NCI-H2029 (cell line): ENCODE data around the gene CCDC61.
A peak's percentile ranks its signal among the peaks of the same experiment; 100 is the strongest.

Experiments used
- DNase-seq: peaks from one replicate; lab custom pipeline; 2025; lab: John Stamatoyannopoulos, UW

CCDC61 gene

GRCh38 chr19:46015687-46016425, 20.6 kb downstream of the CCDC61 start:
- peak; percentile 38 for DNase-seq

- DNase-seq = peak; percentile 82
Observed at GRCh38 chr19:46016426-46017094, 21.3 kb downstream of the CCDC61 start.

GRCh38 chr19:46017095-46017429, 21.8 kb downstream of the CCDC61 start:
- no peak for DNase-seq

- no peak for DNase-seq
Observed at GRCh38 chr19:46017874-46018675, 22.8 kb downstream of the CCDC61 start.

DNA sequence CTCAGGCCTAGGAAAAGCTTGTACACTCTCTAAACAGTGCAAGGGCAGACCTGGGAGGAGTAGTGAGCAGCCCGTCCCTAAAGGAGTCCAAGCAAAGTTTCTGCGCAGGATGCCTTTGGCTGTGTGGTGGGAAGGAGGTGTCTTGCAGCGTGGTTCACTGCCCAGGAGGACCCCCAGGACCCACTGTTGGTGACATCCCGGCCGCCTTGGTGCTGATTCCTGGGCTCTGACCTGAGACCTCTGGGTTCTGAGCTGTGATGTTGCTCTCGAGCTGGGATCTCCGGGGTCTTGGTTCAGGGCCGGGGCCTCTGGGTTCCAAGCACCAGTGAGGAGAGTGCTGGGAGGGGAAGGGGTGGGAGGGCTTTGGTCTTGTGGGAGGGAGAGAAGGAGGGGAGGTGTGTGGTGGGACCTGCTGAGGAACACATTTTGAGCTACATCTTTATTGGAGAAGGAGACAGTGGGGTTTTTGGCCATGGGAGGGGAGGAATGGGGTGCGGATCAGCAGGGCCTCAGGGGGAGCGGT, 23.5 kb downstream of the CCDC61 start:
- no peak for DNase-seq

- no peak for DNase-seq
Observed at GRCh38 chr19:46019270-46019669, 24.0 kb downstream of the CCDC61 start.

GRCh38 chr19:46020819-46021125, 25.5 kb downstream of the CCDC61 start:
- no peak for DNase-seq

DNA sequence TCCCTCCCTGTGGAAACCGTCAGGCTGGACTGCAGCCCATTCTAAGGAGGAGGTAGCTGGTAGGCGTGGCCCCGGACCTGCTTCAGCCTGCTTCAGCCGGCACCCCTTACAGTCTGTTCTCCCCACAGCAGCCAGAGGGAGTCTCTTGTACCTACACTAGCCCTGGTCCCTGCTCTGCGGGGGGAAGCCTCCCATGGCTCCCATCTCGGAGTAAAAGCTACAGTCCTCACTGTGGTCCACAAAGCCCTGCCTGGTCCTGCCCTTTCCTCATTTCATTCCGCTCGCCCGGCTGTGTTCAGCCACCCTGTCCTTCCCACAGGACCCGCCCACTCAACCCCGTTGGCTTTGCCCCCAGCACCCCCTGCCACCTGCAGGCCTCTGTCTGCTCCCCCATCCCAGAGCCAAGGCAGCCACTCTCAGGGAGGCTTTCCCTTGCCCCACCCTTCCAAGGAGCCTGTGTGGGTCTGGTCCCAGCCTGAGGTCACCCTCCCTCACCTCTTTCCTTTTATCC, 26.3 kb downstream of the CCDC61 start:
- DNase-seq = peak; percentile 66

GRCh38 chr19:46022061-46022430, 26.8 kb downstream of the CCDC61 start:
- no peak for DNase-seq

DNA sequence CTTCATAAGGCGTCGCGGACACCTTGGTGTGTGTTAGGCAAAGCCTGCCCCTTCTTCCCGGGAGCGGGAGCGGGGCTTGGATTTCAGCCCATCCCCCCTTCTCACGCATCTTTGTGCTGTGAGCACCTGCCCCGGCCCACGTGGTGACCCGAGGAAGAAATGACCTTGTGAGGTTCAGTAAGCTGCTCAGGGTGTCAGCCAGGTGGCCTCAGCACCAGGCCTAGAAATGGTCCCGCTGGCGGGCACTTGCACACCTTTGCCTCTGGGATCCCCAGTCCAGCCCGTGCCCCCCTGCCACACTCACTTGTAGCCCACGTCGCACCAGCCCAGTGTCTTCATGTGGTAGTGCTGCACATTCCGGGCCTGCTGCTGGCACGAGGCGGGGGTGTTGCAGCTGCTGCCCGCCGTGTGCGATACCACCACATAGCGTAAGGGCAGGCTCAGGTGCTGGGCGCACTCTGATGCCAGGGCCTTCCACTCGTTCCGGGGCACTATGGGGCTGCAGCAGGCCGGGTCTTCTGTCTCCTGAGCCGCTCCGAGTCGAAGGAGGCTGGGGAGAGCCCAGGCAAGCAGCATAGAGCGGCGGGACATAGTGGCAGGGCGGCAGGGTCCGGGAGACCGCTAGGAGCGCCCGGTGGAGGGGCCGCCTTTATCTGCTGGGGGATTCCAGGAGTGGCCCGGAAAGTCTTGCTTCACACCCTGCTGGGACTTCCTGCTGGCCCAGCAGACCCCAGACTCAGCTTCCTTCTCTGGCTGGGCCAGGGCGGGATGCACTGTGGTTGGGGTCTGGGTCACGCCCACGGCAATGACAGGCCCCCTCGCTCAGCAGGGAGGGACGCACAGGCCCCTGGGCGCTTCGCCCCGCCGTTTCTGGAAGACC, 27.4 kb downstream of the CCDC61 start, which contains the start of gene PGLYRP1:
PGLYRP1 (minus strand) TSS at position 623 of the 880 bp plus-strand sequence; CDS start at position 591, 32 bp downstream.
- DNase-seq = peak; percentile 24

GRCh38 chr19:46023311-46023779, 28.1 kb downstream of the CCDC61 start:
- DNase-seq = no peak

- no peak for DNase-seq
Observed at GRCh38 chr19:46025835-46026234, 30.6 kb downstream of the CCDC61 start.

DNA sequence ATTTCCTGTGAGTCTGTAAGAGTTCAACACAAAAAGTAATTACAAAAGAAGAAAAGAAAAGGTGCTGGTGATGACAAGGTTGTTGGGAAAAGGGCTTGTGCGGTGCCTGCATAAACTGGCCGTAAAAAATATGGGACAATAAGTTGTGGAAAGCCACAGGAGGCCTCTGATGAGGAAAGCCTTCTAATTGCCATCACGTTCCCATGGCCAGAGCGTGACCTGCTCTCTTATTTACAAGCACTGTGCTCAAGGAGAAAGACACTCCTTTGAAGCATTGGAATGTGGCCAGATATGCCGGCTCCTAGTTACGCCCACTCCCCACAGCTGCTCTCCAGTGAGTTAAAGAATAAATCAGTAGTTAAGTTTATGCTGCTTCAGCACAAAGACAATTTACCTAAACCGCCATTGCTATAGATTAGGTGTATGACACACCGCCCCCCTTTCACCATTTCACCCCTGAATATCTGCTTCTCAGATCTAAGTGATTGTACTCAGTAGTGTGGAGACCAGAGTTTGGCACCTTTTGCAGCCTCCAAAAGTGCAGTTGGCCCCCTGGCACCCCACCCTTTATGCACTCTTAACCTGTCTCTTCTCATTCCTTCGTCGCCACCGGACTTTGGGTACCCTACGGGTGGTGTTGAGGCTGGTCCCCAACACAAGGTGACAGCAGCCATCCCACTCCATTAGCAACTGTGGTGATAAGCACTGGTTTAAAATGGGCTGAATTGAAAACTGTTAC, 35.7 kb downstream of the CCDC61 start:
- no peak for DNase-seq

GRCh38 chr19:46031781-46032596, 36.7 kb downstream of the CCDC61 start:
- no peak for DNase-seq

DNA sequence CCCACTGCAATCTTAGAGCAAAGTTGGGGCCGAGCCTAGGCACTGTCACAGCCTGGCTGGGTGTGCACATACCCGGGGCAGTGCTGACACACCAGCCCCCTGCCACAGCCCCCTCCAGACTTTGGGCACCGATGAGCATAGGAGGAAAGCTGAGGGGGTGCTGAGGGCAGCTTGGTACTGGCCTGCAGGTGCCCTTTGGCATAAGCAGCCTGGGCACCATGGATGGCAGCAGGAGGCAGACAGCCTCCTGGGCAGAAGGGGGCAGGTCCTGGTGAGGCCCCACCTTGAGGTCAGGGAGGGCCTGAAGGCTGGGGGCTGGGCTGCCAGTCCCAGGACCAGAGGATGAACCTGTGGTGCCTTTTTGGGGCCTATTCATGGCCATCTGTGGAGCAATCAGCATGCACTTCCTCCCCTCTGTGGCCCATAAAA, 37.3 kb downstream of the CCDC61 start:
- DNase-seq = no peak

DNA sequence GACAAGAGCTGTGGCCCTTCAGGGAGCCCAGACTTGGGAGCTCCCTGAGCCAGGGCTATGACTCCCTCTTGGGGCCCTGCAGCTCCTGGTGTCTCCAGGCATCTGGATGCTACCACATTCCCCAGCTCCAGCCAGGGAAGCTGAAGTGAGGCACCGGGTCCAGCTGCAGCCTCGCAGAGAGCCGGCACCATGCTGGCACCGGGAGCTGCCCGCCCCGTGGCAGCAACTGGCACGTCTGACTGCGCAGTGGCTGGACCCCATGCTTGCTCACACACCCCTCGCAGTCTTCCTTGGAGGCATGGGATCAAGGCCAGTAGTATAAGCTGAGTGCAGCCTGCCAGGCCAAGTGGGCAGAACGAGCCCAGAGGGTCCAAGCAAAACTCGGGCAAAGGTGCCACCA, 38.1 kb downstream of the CCDC61 start:
- DNase-seq = no peak

DNA sequence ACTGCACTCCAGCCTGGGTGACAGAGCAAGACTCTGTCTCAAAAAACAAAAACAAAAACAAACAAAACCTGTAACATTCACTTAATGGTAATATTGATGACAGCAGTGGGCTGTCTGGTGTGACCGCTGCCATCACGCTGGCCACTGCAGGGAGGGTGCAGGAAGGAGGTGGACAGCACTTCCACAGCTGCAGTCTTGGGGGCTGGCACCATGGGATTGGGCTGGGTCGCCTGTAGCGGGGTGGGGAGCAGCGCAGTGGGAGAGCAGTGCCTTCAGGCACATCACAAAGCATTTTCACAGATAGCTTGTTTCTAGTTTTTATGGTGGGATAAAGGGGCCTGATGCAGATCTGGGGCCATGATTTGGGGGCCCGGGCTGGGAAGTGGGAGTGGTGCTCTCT, 40.3 kb downstream of the CCDC61 start:
- no peak for DNase-seq

- DNase-seq = no peak
Observed at GRCh38 chr19:46035986-46036743, 40.9 kb downstream of the CCDC61 start.

DNA sequence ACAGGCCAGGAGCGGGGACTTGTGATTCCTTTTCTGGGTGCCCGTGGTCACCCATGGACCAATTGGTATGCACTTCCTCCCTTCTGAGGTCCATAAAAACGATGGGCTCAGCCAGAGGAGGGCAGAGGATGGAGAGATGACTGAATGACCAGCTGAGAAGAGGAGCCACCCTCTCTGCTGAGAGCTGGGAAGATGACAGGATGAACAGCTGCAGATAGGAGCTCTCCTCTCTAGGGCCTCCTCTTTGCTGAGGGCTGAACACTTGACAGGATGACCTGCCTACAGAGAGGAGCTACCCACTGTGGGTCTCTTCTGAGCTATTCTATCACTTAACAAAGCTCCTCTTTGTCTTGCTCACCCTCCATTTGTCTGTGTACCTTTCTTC, 41.5 kb downstream of the CCDC61 start:
- DNase-seq = no peak
